ENCODE data around the gene BMPR1A.

DNA sequence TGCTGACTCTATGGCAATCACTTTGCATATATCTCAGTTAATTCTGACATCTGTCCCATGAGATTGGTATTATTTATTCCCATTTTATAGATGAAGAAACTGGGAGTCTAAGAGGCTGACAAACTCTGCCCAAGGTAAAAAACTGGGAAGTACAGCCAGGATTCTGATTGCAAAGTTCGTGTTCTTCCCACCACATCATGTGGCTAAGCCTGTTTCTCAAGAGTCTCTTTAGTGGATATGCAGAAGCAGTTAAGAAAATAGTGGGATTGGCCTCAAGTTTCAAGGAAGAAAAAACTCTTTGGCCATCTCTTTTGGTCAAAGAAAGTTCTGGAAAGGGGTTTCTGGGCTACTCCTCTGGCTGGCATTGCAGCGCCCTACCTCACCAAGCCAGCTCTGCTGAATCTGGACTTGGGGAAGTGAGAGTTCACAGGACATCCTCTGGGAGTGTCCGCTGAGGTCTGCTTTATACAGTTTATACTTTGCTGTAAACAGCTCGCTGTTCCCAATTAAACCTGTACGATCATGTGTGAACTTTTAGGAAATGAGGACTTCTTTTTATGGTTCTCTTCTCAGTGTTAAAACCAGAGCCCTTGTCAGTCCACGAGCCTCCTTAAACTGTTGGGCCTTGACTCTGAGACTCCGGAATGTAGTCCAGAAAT is 12.2 kb upstream of the BMPR1A start:
- TF ChIP-seq, protein P1, sequence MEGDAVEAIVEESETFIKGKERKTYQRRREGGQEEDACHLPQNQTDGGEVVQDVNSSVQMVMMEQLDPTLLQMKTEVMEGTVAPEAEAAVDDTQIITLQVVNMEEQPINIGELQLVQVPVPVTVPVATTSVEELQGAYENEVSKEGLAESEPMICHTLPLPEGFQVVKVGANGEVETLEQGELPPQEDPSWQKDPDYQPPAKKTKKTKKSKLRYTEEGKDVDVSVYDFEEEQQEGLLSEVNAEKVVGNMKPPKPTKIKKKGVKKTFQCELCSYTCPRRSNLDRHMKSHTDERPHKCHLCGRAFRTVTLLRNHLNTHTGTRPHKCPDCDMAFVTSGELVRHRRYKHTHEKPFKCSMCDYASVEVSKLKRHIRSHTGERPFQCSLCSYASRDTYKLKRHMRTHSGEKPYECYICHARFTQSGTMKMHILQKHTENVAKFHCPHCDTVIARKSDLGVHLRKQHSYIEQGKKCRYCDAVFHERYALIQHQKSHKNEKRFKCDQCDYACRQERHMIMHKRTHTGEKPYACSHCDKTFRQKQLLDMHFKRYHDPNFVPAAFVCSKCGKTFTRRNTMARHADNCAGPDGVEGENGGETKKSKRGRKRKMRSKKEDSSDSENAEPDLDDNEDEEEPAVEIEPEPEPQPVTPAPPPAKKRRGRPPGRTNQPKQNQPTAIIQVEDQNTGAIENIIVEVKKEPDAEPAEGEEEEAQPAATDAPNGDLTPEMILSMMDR (conservative IDR thresholded peaks at IDR 0.05; ENCODE audit: low read depth in 2 of 2): no peak
- TF ChIP-seq, protein P2, sequence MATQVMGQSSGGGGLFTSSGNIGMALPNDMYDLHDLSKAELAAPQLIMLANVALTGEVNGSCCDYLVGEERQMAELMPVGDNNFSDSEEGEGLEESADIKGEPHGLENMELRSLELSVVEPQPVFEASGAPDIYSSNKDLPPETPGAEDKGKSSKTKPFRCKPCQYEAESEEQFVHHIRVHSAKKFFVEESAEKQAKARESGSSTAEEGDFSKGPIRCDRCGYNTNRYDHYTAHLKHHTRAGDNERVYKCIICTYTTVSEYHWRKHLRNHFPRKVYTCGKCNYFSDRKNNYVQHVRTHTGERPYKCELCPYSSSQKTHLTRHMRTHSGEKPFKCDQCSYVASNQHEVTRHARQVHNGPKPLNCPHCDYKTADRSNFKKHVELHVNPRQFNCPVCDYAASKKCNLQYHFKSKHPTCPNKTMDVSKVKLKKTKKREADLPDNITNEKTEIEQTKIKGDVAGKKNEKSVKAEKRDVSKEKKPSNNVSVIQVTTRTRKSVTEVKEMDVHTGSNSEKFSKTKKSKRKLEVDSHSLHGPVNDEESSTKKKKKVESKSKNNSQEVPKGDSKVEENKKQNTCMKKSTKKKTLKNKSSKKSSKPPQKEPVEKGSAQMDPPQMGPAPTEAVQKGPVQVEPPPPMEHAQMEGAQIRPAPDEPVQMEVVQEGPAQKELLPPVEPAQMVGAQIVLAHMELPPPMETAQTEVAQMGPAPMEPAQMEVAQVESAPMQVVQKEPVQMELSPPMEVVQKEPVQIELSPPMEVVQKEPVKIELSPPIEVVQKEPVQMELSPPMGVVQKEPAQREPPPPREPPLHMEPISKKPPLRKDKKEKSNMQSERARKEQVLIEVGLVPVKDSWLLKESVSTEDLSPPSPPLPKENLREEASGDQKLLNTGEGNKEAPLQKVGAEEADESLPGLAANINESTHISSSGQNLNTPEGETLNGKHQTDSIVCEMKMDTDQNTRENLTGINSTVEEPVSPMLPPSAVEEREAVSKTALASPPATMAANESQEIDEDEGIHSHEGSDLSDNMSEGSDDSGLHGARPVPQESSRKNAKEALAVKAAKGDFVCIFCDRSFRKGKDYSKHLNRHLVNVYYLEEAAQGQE (IDR thresholded peaks at IDR 0.05; ENCODE audit: unreplicated experiment): no peak
- TF ChIP-seq EZH2 (IDR thresholded peaks at IDR 0.05; ENCODE audit: low read depth, unreplicated experiment): no peak
- TF ChIP-seq POLR2AphosphoS5 (IDR thresholded peaks at IDR 0.05; ENCODE audit: low read depth): no peak
- no peak for TF ChIP-seq EZH2phosphoT487 (IDR thresholded peaks at IDR 0.05; ENCODE audit: unreplicated experiment)
